GM19463 (cell line): ENCODE measurements around the gene TUBB2B.
"Not testable (repeated sequence)": the region's sequence is repeated elsewhere in the genome, so short reads cannot be mapped to it uniquely, and the experiment has no call there.

ENCODE experiments used
- ATAC-seq: cut with Tn5 transposase; IDR thresholded peaks from one replicate; pipeline ENCODE4 v1.9.1; 2021; ENCODE audit warnings: mild to moderate bottlenecking, moderate library complexity; ENCODE audit not compliant: unreplicated experiment

The TUBB2B gene

DNA sequence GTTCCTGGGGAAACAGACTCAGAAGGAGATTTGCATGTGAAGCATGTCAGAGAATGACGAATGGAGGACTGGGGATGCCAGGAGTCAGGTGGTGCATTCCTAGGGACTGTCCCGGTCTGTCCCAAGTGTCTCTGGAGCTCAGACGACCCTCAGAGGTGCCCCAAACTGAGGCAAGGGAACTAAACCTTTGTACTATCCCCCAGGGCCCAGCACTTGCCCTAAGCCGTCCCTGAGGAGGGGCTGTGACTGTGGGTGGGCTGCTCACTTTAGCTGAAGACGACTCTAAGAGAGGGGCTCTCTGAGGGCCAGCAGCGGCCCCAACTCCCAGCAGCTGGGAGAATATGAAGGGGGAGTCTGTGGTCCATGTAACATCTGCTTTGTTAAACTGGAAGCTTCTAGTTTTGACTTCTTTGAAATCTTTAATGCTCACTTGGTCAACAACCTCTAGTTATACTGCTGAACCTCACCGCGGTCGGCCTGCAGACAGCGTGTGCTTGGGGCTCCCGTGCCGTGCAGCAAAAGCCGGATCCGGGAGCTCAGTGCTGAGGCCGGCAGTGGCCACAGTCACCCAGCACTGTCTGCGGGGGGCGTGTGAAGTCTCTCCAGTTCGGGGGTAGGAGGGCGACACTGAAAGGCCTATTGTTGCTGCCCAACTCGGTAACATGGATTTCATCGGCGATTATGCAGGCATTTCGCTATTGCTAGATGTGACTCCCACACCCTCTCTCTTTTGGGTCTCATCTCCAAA lies 34.2 kb downstream of the TUBB2B start:
- ATAC-seq = no peak

- no peak for ATAC-seq
Observed at GRCh38 chr6:3190779-3191178, 36.7 kb downstream of the TUBB2B start.

DNA sequence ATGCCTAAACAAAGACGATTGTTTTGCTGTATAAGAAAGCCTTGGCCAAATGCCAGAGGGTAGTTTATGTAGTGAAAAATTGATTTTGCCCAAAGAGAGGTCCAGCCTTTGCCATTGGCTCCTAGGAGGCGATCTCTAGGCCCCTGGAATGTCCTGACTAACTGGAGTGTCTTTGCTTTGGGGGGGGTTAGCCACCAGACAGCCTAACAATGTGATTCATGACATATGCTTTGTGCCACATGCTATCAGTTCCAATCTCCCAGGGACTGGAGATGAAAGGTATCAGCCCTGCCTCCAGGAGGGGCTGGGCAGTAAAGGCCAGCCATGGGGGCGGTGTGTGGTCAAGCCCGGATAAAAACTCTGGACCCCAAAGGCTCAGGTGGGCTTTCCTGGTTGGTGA lies 37.4 kb downstream of the TUBB2B start:
- ATAC-seq = no peak

DNA sequence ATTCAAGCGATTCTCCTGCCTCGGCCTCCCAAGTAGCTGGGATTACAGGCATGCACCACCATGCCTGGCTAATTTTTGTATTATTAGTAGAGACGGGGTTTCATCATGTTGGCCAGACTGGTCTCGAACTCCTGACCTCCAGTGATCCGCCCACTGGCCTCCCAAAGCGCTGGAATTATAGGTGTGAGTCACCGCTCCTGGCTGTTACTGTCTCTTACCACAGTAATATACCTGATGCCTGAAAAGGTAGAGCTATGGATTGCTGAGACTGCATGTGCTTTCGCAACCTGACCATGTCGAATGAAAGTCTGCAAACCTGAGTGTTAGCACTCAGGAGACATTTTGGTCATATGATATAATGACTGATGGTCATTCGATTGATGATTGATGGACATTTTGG lies 38.3 kb downstream of the TUBB2B start:
- not testable (repeated sequence) for ATAC-seq

GRCh38 chr6:3188262-3188661 lies 39.2 kb downstream of the TUBB2B start:
- ATAC-seq = no peak

GRCh38 chr6:3186974-3187382 lies 40.5 kb downstream of the TUBB2B start:
- ATAC-seq = no peak

GRCh38 chr6:3183066-3183465 lies 44.4 kb downstream of the TUBB2B start:
- ATAC-seq = no peak

DNA sequence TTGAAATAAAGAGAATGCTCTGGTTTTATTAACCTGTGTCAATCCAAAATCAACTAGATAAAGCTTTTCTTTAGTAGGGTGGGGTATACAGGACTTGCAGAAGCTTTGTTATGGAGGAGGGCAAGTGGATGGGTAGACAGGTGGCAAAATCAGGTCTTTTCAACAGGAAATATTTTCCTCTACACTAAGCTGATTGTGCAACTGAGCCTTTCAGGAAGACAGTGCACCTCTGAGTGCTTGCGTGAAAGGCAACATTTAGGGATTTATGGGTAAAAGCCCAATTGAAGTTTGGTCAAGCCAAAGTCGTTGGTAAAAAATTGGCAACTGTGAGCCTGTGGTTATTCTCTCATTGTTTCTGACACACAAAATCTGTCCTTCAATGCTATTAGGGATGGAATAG lies 46.3 kb downstream of the TUBB2B start:
- no peak for ATAC-seq

GRCh38 chr6:3179945-3180344 lies 47.5 kb downstream of the TUBB2B start:
- not testable (repeated sequence) for ATAC-seq

DNA sequence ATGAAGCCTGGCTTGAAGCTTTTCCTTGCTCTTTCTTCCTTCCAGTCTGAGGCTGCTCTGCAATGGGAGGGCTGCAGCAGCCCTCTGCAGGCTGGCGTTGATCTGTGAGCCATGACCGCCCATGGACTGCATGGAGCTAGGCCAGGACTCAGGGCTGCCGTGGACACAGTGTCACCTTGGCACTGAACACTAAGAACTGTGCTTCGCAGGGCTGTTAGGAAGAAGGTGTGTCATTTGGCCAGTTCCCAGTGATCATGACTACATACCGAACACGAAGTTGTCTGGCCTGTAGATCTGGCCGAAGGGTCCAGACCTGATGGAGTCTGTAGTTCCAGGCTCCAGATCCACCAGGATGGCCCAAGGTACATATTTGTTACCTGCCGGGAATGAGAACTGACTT lies 48.8 kb downstream of the TUBB2B start:
- ATAC-seq = not testable (repeated sequence)

- ATAC-seq = no peak
Observed at GRCh38 chr6:3176562-3177355, 50.7 kb downstream of the TUBB2B start.

DNA sequence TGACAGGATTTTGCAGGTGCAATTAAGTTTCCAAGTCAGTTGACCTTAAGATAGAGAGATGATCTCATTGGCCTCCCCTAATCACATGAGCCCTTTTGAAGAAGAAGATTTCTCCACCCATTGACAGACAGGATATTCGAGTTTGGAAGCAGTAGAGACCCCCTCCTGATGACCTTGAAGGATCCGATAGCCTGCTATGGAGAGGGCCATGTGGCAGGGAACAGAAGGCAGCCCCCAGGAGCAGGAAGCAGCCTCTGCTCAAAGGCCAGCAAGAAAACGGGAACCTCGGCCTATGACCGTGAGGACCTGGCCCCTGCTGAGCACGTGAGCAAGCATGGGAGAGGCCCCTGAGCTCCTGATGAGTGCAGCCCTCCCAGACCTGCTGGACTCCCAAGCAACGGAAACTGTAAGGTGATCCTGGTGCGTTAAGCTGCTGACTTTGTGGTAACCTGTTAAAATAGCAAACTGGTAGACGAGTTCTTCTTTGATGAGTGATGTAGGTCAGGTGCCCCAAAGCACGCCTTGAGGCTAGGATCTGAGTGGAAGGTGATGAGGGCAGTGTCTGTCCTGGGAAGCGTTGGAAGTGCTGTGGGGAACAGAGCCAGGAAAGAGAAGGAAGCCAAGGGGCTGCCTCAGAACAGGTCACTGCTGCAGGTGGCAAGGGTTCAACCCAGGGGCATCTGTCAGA lies 51.6 kb downstream of the TUBB2B start:
- ATAC-seq = no peak
